ENCODE results near the gene TP53.

Gene TP53

DNA sequence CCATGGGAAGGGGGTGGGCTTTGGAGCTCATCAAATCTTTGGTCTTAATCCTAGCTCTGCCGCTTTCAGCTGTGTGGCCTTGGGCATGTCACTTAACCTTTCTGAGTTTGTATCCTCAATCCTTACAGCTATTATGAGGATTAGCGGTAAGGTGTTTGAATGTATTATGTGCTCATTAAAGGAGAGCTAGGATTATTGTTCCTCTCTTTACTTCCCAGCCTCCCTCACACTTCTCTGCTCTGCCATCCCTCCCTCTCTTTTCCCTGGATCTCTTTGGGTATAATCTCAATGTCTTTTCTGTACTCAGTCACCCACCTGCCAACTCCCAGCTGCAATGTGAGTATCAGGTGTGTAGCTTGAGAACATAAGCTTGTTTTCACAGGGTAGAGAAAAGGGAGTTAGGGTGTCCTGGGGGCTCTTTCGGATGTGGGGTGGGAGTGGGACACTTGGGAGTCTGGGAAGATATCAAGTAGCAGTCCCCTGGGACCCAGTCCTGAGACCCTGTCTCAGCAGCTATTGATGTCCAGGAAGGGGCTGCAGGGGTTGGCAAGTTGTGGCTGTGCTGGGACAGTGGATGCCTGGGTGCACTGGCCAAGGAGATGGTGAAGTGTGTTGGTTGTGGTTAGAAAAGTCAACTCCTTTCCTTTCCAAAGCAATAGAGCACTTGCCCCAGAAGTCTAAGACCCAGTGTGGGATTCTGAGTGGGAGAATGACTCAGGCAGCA, 19.5 kb upstream of the TP53 start:
- no peak for FAIRE-seq

DNA sequence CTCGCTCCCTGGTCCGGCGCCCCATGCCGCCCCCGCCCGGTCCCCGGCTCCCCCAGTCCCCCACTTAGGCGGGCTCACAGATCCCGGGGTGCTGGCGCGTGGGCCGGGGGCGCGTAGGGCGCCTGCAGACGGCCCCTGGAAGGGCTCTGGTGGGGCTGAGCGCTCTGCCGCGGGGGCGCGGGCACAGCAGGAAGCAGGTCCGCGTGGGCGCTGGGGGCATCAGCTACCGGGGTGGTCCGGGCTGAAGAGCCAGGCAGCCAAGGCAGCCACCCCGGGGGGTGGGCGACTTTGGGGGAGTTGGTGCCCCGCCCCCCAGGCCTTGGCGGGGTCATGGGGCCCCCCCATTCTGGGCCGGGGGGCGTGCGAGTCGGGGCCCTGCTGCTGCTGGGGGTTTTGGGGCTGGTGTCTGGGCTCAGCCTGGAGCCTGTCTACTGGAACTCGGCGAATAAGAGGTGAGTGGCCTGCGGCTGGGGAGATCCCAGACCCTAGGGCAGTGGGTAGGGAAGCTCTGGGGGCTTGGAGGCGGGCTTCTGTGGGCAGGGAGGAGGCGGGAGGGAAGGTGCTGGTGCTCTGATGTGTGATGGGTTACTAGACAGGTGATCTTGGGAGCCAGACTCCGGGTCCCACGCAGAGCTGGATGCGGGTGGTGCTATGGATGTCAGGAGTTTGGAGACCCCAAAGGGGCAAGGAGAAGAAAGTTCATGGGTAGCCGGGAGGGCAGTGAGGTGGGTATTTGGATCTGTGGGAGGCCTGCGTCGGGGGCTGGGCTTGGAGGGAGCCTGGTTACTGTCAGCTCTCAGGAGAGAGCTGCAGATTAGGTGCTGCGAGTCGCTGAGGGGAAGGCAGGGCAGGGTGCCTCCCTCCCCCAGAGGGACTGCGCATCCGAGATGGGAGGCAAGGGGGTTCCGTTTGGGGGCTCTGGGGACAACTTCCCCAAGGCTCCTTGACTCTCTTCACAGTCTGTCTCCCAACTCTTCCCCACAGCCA, 18.3 kb upstream of the TP53 start:
- no peak for FAIRE-seq

DNA sequence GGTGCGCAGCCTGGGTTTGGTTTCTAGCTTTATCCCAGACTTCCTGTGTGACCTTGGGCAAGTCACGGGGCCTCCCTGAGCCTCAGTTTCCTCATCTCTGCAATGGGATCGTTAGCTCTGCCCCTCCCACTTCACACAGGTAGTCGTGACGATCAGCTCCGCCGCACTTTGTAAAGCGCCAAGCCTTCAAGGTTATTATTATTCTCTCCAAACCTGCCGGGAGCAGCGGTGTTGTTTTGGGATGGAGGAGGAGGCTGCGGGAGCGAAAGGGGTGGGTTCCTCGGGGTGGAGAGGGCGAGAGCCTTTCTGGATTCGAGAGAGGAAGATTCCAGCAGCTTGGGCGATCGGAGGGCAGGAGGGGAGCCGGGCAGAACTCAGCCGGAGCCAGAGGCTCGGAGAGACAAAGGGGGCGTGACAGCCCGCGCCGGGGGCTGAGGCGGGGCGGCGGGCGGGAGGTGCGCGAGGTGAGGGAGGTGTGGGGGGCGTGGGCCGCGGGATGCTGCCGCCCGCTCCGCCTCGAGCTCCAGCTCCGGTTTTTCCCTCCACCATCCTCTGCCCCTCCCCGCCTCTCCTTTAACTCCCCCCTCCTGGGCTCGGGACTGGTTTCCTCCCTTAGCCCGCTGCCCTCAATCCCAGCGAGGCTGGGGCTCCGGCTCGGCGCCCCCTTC, 17.4 kb upstream of the TP53 start, which contains the start of gene EFNB3:
Gene EFNB3 (plus strand): TSS at position 602 of the 668 bp plus-strand sequence. CDS start 397 bp downstream, outside the sequence.
- no peak for FAIRE-seq

DNA sequence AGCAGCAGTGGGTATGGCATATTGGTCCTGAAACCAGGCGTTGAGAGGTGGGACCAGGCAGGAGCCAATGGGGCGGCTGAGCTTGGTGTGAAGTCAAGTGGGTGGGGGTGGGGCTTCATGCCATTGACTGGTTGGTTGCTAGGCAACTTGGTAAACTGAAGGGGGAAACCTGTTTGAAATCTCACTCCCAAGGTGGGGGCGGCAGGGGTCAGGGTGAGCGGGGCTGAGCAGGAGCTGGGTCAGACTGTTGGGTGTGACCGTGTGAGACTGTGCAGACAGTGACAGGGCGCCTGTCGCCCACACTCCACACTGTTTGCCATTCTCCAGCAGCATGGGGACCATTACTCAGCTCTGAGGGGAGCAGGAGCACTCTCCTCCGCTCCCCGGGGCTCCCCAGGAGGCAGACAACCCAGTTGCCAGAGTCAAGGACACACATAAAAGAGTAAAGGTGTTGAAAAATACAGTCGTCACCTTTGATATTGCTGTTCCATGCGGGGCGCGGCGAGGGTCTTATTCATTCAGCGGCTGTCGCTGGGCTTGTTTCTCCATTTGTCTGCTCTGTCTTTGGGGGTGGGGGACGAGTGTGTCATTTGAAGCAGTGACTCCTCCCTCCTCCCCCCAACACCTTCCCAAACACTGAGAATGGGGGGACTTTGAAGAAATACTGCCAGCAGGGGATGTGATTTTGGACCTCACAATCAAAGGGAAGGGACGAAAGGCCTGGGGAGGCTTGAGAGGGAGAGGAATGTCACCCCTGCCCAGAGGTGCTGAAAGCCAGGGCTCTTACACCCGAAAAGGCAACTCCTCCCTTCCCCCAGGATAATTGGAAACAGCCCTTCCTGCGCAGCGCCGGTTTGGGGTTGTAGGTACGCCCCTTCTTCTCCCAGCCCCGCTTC, 16.5 kb upstream of the TP53 start:
- no peak for FAIRE-seq

DNA sequence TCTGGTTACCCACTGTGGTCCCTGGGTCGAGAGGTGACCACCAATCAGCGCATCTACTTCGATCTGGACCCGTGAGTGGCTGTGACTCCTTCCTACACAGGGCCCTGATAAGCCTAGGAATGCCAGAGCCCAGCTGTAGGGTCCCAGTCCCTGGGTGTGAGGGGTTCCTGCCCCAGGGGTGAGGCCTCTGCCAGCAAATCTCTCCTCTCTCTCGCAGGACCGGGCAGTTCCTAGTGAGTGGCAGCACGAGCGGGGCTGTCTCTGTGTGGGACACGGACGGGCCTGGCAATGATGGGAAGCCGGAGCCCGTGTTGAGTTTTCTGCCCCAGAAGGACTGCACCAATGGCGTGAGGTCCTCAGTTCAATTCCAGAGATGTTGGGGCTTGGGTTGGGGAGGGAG, 15.5 kb upstream of the TP53 start:
- no peak for FAIRE-seq

DNA sequence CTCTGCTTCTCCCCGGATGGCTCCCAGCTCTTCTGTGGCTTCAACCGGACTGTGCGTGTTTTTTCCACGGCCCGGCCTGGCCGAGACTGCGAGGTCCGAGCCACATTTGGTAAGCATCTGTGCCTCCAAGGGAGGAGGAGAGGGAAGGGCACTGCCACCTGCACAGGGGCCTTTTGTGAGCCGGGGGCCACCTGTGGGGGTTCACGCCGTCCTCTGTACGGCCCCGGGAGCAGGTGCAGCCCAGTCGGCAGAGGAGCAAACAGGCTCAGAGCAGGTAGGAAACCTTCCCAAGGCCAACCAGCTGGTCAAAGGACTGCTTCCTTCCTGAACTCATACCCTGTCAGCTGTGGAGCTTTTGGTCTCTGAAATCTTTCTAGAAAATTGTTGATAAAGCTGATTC, 14.4 kb upstream of the TP53 start:
- no peak for FAIRE-seq

DNA sequence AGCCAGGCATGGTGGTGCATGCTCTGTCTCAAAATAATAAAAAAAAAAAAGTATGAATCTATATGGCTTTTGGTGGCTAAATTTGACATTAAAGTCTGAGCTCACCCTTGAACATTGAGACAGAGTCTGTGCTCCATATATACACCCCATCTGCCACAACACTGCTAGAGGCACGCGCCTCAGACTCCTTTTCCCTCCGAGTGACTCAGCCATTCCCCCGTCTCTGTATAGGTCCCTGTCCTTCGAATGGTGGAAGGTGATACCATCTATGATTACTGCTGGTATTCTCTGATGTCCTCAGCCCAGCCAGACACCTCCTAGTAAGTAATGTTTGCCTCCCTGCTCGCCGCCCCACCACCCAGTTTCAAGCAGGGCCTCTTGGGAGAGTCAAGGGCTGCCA, 13.2 kb upstream of the TP53 start:
- no peak for FAIRE-seq

DNA sequence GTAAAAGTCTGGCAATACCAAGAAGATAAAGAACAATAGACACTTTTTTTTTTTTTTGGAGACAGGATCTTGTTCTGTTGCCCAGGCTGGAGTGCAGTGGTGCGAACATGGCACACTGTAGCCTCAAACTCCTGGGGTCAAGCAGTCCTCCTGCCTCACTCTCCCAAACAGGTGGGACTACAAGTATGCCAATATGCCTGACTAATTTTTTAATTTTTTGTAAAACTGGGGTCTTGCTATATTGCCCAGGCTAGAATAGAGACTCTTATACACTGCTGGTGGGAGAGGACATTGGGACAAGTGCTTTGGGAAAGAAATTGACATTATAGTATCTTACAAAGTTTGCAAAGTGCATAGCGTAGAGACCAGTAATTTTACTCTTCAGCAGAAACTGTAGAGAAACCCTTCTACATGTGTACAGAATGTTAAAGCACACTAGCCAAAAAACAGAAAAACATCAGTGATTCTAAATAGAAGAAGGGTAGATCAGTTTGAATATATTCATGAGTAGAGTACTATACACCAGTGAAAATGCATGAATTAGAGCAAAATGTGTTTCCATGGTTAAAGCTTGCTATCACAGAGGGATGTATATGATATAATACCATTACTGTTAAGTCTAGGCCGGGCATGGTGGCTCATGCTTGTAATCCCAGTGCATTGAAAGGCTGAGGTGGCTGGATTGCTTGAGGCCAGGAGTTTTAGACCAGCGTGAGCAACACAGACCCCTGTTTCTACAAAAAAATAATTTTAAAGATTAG, 10.7 kb upstream of the TP53 start:
- no peak for FAIRE-seq

DNA sequence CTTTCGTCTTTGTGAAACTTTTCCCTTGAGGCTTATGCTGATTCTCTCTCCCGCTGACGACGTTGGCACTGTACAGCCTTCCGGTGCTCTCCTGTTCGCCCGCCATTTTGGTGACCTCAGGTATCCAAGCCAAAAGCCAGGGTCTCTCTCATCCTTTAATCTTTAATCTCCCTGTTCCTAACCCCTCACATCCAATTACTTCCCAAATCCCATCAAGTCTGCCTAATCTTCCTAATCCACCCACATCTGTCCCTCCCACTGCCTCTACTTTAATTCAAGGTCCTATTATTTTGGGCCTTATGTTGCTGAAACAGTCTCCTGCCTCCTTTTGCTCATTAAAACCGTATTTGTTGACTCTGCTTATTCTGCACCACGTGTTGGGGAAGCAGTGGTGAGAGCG, 8.3 kb upstream of the TP53 start:
- FAIRE-seq: no peak

DNA sequence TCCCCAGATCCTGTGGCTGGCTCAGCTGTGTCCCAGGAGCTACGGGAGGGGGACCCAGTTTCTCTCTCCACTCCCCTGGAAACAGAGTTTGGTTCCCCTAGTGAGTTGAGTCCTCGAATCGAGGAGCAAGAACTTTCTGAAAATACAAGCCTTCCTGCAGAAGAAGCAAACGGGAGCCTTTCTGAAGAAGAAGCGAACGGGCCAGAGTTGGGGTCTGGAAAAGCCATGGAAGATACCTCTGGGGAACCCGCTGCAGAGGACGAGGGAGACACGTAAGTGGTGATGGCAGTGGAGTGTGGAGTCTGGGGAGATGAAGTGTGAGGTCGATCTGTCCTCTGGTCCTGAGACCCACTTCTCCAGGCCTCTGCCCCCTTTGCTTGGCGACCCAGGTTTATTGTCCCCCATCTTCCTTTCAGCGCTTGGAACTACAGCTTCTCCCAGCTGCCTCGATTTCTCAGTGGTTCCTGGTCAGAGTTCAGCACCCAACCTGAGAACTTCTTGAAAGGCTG, 1.6 kb upstream of the TP53 start:
- no peak for FAIRE-seq

DNA sequence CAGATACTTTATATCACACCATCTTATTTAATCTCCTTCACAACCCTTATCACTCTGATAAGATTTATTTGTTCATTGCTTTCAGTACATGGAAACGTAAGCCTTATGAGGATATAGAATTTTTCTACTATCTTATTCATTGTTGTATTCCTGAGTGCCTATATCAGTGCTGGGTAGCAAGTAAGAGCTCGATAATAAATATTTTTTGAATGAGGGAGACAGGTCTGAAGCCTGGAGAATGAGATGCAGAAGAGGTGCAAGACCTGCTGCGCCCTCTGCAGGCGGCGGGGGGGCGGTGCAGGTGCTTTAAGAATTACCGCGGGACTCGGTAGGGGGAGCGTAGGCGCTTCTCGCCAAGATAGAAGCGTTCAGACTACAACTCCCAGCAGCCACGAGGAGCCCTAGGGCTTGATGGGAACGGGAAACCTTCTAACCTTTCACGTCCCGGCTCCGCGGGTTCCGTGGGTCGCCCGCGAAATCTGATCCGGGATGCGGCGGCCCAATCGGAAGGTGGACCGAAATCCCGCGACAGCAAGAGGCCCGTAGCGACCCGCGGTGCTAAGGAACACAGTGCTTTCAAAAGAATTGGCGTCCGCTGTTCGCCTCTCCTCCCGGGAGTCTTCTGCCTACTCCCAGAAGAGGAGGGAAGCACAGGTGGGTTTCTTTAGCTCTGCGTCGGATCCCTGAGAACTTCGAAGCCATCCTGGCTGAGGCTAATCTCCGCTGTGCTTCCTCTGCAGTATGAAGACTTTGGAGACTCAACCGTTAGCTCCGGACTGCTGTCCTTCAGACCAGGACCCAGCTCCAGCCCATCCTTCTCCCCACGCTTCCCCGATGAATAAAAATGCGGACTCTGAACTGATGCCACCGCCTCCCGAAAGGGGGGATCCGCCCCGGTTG, 868 bp upstream of the TP53 start, which contains the start of gene WRAP53:
Gene WRAP53 (plus strand): TSS at position 570 of the 900 bp plus-strand sequence. CDS start 172 bp downstream, at position 742.
- peak; percentile 96 for FAIRE-seq

DNA sequence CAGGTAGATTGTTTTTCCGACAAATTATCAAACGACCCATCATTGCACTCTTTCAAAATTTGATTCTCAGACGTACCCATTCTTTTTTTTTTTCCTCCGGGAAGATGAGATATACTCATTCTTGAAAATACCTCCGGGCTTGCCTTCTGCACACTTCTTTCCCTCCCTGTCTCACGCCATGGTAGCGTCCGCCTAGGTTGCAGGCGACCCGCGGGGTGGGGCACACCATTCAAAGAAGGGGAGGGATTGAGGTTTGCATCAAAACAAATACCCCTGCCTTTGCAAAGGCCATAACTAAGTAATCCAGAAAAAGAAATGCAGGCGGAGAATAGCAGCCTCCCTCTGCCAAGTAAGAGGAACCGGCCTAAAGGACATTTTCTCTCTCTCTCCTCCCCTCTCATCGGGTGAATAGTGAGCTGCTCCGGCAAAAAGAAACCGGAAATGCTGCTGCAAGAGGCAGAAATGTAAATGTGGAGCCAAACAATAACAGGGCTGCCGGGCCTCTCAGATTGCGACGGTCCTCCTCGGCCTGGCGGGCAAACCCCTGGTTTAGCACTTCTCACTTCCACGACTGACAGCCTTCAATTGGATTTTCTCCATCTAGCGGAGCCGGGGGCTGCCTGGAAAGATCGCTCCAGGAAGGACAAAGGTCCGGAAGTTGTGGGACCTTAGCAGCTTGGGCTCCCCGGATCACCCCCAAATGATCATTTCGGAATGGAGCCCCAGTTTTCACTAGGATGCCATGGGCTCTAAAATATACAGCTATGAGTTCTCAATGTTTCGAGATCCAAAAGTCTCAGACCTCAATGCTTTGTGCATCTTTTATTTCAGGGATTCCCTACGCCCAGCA, 843 bp downstream of the TP53 start:
- no peak for FAIRE-seq

DNA sequence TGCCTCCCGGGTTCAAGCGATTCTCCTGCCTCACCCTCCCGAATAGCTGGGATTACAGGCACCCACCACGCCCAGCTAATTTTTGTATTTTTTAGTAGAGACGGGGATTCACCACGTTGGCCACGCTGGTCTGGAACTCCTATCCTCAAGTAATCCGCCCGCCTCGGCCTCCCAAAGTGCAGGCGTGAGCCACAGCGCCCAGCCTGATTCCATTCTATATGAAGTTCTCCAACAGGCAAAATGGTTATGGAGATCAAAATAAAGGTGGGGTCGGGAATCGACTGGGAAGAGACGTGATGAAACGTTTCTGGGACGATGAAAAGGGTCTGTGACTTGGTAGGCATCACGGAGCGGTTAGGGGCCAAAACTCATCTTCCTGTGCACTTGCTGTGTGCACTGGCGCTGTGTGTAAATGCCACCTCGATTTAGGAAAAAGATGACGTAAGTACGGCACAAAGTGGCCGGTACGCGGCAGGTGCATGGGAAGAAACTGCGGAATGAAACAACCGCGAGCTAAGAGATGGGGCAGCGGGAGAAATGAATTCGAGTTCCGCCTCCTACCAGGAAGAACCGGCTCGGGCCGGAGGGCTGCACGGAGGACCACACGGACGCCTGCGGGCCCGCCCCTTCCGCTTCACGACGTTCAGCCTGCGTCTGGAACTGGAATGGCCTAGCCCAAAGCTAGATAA, 1.6 kb downstream of the TP53 start:
- FAIRE-seq: no peak

DNA sequence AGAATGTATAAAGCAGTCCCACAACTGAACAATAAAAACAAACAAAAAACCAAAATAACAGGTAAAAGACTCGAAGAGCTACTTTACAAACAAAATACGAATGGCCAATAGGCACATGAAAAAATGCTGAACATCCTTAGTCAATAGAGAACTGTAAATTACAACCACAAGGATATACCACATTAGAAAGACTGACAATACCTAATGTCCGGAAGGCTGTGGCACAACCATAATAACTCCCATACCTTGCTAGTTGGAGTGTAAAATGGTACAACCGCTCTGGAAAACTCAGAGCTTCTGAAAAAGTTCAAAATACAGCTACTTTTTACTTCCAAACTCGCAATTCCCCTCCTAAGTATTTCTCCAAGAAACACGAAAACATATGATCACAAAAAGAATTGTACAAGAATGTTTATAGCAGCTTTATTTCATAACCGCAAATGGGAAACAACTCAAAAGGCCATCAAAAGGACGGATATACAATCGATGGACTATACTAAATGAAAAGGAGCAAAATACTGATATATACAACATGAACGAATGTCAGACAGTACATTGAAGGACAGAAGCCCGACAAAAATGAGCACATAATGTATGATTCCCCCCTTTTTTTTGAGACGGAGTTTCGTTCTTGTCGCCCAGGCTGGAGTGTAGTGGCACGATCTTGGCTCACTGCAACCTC, 2.3 kb downstream of the TP53 start:
- FAIRE-seq: no peak

DNA sequence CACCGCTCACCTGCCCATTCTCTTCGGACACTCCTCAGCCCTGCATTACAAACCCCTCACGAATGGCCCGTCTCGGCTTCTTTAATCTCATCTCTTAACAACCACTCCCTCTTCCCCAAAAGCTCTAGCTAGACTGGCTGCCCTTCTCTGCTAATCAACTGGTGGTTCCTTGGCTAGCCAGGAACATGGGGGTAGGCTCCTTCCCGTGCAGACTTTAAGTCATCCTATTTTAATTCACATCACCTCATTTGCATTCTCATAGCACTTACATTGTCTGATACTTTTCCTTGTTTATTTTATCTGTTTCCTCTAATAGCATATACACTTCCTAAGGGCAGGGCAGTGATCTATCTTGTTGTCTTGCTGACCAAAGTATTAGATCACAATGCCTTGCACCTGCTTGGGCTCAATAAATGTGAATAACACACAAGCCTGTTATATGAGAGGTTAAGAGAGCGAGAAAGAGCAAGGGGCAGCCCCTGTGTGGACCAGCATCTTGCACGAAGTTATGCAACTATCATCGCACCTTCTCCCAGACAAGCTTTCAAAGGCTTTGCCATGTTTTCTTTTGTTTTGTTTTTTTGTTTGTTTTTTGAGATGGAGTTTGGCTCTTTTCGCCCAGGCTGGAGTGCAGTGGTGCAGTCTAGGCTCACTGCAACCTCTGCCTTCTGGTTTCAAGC, 9.8 kb downstream of the TP53 start:
- no peak for FAIRE-seq

DNA sequence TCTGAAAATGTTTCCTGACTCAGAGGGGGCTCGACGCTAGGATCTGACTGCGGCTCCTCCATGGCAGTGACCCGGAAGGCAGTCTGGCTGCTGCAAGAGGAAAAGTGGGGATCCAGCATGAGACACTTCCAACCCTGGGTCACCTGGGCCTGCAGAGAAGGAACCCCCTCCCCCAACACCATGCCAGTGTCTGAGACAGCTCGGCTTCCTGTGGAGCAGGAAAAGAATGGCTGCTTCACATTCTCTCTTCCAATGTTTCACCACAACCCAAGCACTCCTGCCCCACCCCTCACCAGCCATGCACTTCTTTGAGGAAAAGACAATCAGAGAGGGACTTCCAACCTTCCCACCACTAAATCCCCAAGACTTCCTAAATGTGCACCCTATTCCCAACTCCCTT, 10.8 kb downstream of the TP53 start:
- FAIRE-seq: no peak

DNA sequence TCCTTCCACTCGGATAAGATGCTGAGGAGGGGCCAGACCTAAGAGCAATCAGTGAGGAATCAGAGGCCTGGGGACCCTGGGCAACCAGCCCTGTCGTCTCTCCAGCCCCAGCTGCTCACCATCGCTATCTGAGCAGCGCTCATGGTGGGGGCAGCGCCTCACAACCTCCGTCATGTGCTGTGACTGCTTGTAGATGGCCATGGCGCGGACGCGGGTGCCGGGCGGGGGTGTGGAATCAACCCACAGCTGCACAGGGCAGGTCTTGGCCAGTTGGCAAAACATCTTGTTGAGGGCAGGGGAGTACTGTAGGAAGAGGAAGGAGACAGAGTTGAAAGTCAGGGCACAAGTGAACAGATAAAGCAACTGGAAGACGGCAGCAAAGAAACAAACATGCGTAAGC, 12.4 kb downstream of the TP53 start:
- FAIRE-seq: no peak
